GM19463 (cell line): ENCODE data around the gene ZYG11A.

ENCODE experiments used
- ATAC-seq: cut with Tn5 transposase; IDR thresholded peaks from one replicate; pipeline ENCODE4 v1.9.1; 2021; ENCODE audit warnings: mild to moderate bottlenecking, moderate library complexity; ENCODE audit not compliant: unreplicated experiment

The ZYG11A gene

GRCh38 chr1:52916241-52916975 lies 73.8 kb downstream of the ZYG11A start:
- no peak for ATAC-seq

DNA sequence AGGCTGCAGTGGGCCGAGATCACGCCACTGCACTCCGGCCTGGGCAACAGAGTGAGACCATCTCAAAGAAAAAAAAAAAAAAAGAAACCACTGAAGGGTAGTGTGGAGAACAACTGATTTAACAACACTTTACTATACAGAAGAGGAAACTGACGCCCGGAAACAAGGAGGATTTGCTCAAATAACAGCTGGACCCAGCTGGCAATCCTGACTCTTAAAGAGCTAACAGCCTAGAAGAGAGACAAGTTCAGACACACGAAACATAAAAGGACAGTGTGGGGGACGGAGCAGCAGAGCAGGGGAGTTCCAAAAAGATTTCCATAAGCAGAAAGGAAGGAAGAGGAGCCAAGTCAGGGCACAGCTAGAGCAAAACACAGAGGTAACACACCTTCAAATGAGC lies 74.6 kb downstream of the ZYG11A start:
- ATAC-seq, result no peak

- ATAC-seq, result no peak
Measured at GRCh38 chr1:52917581-52917980, 75.0 kb downstream of the ZYG11A start.

DNA sequence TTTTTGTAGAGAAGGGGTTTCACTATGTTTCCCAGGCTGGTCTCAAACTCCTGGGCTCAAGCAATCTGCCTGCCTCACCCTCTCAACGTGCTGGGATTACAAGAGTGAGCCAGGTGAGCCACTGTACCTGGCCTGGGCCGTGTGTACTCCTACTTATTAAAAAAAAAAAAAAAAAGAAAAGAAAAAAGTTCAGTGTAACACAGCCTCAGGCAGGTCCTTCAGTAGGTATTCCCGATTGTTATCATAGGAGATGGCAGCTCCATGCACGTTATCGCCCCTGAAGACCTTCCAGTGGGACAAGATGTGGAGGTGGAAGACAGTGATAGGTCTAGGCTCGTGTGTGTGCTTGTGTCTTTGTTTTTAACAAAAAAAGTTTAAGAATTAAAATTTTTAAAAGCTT lies 75.6 kb downstream of the ZYG11A start:
- no peak for ATAC-seq

DNA sequence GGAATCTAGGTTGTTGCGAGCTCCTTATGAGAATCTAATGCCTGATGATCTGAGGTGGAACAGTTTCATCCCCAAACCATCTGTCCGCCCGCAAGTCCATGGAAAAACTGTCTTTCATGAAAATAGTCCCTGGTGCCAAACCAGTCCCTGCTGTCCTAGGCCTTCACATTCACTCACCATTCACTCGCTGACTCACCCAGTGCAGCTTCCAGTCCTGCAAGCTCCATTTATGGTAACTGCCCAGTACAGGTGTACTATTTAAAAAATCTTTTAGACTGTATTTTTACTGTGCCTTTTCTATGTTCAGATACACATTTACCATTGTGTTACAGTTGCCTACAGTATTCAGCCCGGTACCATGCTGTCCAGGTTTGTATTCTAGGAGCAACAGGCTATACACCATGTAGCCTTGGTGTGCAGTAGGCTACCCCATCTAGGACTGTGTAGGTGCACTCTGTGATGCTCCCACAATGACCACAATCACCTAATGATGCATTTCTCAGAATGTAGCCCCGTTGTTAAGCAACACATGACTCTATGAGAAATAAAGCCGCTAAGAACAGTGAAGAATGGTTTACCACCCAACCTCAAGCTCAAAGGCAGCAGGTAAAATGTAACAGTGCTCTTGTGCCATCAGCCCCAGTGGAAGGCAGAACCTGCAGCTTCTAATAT lies 76.6 kb downstream of the ZYG11A start:
- ATAC-seq, result no peak

GRCh38 chr1:52919723-52920483 lies 77.3 kb downstream of the ZYG11A start:
- no peak for ATAC-seq

- no peak for ATAC-seq
Measured at GRCh38 chr1:52920791-52921291, 78.3 kb downstream of the ZYG11A start.

- ATAC-seq, result no peak
Measured at GRCh38 chr1:52925571-52926005, 83.0 kb downstream of the ZYG11A start.

DNA sequence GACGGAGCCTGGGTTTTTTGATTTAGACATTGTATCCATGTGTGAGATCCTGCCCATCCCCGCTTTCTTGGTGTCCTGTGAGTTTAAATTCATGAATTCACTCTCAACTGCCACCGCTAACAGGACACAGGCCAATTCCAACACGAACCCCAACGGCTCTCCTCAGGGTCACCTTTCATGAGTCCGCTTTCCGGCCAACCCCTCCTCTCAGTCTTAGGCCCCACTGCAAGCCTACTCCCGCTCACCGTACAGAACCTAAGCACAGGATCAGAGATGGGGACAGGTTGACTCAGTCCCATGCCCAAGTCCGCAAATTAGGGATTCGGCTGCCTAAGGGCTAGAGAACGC lies 84.3 kb downstream of the ZYG11A start:
- no peak for ATAC-seq

DNA sequence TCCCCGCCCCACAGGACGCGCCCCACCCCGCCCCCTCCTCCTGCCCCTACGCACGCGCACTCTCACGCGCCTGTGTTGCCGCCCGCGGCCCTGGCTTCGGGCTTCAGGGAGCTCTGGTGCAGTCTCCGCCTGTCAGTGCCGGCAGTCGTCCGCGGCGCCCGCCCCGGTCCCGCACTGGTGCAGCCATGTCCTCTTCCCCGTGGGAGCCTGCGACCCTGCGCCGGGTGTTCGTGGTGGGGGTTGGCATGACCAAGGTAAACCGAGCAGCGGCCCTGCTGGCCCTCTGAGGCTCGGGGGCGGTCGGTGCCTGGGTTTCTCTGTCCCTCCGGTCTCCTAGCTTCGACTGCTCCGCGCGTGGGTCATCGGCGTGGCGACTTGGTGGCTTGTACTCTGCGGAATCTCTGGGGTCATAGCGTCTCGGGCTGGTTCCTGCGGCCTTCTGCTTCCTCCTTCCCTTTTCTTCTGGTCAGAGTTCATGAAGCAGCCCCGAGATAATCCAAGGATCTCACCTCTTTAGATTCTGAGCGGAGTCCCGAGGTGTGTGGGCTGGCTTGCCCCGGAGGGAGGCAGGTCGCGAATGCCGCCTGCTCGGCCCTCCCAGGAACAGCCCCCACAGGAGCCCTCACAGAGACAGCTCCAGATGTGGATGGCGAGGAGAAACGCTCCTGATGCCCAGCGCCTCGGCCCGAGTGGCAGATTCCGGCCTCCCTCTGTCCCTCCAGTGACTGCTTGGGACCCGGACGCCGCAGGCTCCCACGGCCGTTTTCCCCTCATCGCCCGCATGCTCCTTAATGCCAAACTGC lies 84.9 kb downstream of the ZYG11A start, which contains the start of gene SCP2:
SCP2 (plus strand) TSS at position 65 of the 803 bp plus-strand sequence; CDS start at position 186, 121 bp downstream.
- ATAC-seq, result peak; percentile 76

DNA sequence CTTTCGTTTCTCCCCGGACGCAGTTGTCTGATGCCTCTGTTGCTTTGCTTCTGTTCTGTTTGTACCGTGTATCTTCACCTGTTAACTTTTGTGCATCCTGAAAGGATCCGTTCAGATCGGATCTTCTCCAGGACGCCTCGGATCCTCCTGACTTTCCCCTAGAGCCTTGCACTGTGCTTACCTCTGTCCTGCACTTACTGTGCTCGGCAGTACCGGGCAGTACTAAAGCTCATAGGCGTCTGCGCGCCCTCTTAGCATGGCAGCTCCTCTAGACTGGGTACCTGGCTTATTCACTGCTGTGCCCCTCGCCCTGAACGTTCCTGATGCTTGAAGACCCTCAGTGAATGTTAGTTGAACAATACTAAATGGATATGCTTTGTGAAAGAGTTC lies 85.5 kb downstream of the ZYG11A start:
- peak; percentile 18 for ATAC-seq

GRCh38 chr1:52929019-52929418 lies 86.5 kb downstream of the ZYG11A start:
- ATAC-seq, result no peak

DNA sequence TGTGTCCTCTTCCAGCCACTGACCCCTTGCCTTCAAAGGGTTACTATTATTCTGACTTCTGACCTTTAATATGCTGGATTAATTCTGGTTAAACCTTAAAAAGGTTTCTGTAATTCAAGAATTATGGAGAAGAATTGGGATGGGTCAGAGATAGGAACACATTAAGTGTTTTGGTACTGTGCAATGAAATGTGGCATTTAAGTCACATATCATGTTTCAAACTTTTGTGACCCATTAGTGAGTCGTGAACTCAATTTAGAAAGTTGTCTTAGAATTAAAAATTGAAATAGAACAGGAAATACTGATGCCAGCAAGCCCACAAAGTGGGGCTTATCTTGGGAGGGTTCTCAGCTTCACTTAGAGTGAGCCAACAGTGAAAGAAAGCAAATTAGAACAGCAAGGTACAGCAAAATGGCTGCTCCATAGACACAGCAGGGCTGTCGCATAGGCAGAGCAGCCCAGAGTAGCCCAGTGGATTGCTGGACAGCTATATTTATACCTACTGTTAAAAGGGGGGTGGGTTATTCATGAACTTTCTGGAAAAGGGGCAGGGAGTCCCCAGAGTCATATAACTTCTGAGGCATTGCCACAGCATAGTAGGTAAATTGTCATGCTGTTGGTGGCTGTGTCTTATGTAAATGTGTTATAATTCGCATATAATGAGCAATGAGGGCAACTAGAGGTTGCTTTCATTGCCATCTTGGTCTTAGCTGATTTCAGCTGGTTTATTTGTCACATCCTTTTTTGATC lies 95.0 kb downstream of the ZYG11A start:
- ATAC-seq, result no peak

GRCh38 chr1:52938183-52938451 lies 95.6 kb downstream of the ZYG11A start:
- no peak for ATAC-seq

GRCh38 chr1:52943876-52944416 lies 101.4 kb downstream of the ZYG11A start:
- ATAC-seq, result no peak

- ATAC-seq, result no peak
Measured at GRCh38 chr1:52944566-52944965, 102.0 kb downstream of the ZYG11A start.
